Neutrophil (primary cell): ENCODE data around the gene HSF5.

Experiments used
- H3K27ac ChIP-seq: fragments of 200-600 bp; sonication (generic); 2 replicates; pipeline ENCODE4 v1.5.1; 2016; ENCODE audit warnings: mild to moderate bottlenecking, moderate library complexity
- H3K27me3 ChIP-seq: fragments of 200-600 bp; sonication (generic); 2 replicates; pipeline ENCODE4 v1.6.0; 2016; ENCODE audit warnings: mild to moderate bottlenecking
- H3K36me3 ChIP-seq: fragments of 200-600 bp; sonication (generic); 2 replicates; pipeline ENCODE4 v1.5.1; 2017
- H3K4me1 ChIP-seq, 2 experiments: fragments of 200-600 bp in 1 of 2; sonication (generic) in 1 of 2; 1 replicate in 1 of 2; 2 replicates in 1 of 2; pipeline versions ENCODE4 v1.5.1 to v1.6.1; 2013 to 2016; ENCODE audit warnings: low read depth in 1 of 2, low read length in 1 of 2, mild to moderate bottlenecking in 1 of 2, moderate library complexity in 1 of 2; ENCODE audit not compliant: control insufficient read depth in 1 of 2, insufficient read depth in 1 of 2
- H3K4me3 ChIP-seq, 2 experiments: fragments of 200-600 bp in 1 of 2; sonication (generic) in 1 of 2; 1 replicate in 1 of 2; 2 replicates in 1 of 2; pipeline ENCODE4 v1.5.1; 2013 to 2016; ENCODE audit warnings: low read depth in 1 of 2, low read length in 1 of 2, mild to moderate bottlenecking in 1 of 2, moderate library complexity in 1 of 2
- H3K9me3 ChIP-seq: fragments of 200-600 bp; sonication (generic); 2 replicates; pipeline ENCODE4 v1.5.1; 2016
- CTCF ChIP-seq: fragments of 200-600 bp; sonication (generic); IDR thresholded peaks from 2 replicates; pipeline ENCODE4 v1.5.1; 2016; ENCODE audit warnings: antibody characterized with exemption

The HSF5 gene

GRCh38 chr17:58501451-58501850 lies 13.2 kb upstream of the HSF5 start:
- H3K4me1 ChIP-seq: peaks cover 43 to 45% of the 10 kb centered on the region in 2 experiments
- H3K27me3 ChIP-seq: no peaks in the 10 kb centered on the region
- TF ChIP-seq CTCF: no peak
- no peaks in the 10 kb centered on the region for H3K9me3 ChIP-seq
- no peak overlapping the region for H3K4me3 ChIP-seq
- peaks cover 63% of the 10 kb centered on the region for H3K36me3 ChIP-seq
- H3K27ac ChIP-seq: peak overlapping the region; percentile 16

GRCh38 chr17:58498177-58498828 lies 10.1 kb upstream of the HSF5 start:
- no peak for TF ChIP-seq CTCF
- Histone ChIP-seq H3K27ac (peak overlapping the region; percentile 42), H3K4me3 (no peak overlapping the region), H3K36me3 (peaks cover 81% of the 10 kb centered on the region), H3K9me3 (no peaks in the 10 kb centered on the region), H3K4me1 (peaks cover 12 to 16% of the 10 kb centered on the region in 2 experiments), H3K27me3 (no peaks in the 10 kb centered on the region)

GRCh38 chr17:58493506-58493905 lies 5.3 kb upstream of the HSF5 start:
- Histone ChIP-seq H3K27ac (peak overlapping the region; percentile 6), H3K9me3 (no peaks in the 10 kb centered on the region), H3K36me3 (peaks cover 97% of the 10 kb centered on the region), H3K27me3 (no peaks in the 10 kb centered on the region), H3K4me1 (peaks cover 0 to 5% of the 10 kb centered on the region in 2 experiments), H3K4me3 (no peak overlapping the region)
- no peak for TF ChIP-seq CTCF

- peaks cover under 1 to 11% of the 10 kb centered on the region in 2 experiments for H3K4me1 ChIP-seq
- H3K27ac ChIP-seq: no peak overlapping the region
- H3K9me3 ChIP-seq: no peaks in the 10 kb centered on the region
- no peak for TF ChIP-seq CTCF
- H3K4me3 ChIP-seq: no peak overlapping the region
- peaks cover 90% of the 10 kb centered on the region for H3K36me3 ChIP-seq
- H3K27me3 ChIP-seq: no peaks in the 10 kb centered on the region
Measured at GRCh38 chr17:58492238-58493121, 4.3 kb upstream of the HSF5 start.

- H3K27me3 ChIP-seq: no peaks in the 10 kb centered on the region
- no peak overlapping the region for H3K4me3 ChIP-seq
- H3K27ac ChIP-seq: no peak overlapping the region
- no peaks in the 10 kb centered on the region for H3K9me3 ChIP-seq
- peaks cover 4 to 15% of the 10 kb centered on the region in 2 experiments for H3K4me1 ChIP-seq
- no peak for TF ChIP-seq CTCF
- peaks cover 82% of the 10 kb centered on the region for H3K36me3 ChIP-seq
Measured at GRCh38 chr17:58491510-58492045, 3.4 kb upstream of the HSF5 start.
